Heart right ventricle (tissue), 16 donors: ENCODE results near the gene KIAA0319L. TPM values are rescaled to one million over a fixed set of nuclear protein-coding genes. Genes with fewer than 3 reads are reported as not detected.

Experiments used
- ATAC-seq, 8 donors: fragments of 200-7000 bp; cut with Tn5 transposase; one replicate each; pipeline ENCODE4 v1.9.1; 2020; ENCODE audit warnings: mild to moderate bottlenecking in 8 of 8, moderate library complexity in 8 of 8, moderate number of reproducible peaks in 1 of 8
- DNase-seq, 2 donors: peaks; one replicate each; pipeline ENCODE4 v3.0.0-alpha.2; 2020
- H3K27ac ChIP-seq, 10 donors: fragments of 200-600 bp; sonication (generic) in 2 of 10; one replicate each; pipeline versions ENCODE4 v1.5.0 to v1.8.0; 2020 to 2022; ENCODE audit warnings: mild to moderate bottlenecking in 3 of 10
- H3K27me3 ChIP-seq, 7 donors: fragments of 200-600 bp; one replicate each; pipeline ENCODE4 v1.8.0; 2021 to 2022; ENCODE audit warnings: mild to moderate bottlenecking in 2 of 7
- H3K36me3 ChIP-seq, 9 donors: fragments of 200-600 bp; sonication (generic) in 1 of 9; one replicate each; pipeline versions ENCODE4 v1.5.0 to v1.8.0; 2020 to 2022; ENCODE audit warnings: mild to moderate bottlenecking in 2 of 9
- H3K4me1 ChIP-seq, 9 donors: fragments of 200-600 bp; sonication (generic) in 1 of 9; one replicate each; pipeline versions ENCODE4 v1.5.0 to v1.8.0; 2020 to 2022; ENCODE audit warnings: mild to moderate bottlenecking in 4 of 9
- H3K4me3 ChIP-seq, 10 donors: fragments of 200-600 bp; sonication (generic) in 2 of 10; one replicate each; pipeline versions ENCODE4 v1.5.0 to v1.8.0; 2020 to 2022; ENCODE audit warnings: mild to moderate bottlenecking in 7 of 10, moderate library complexity in 2 of 10
- H3K9me3 ChIP-seq, 11 donors: fragments of 200-600 bp in 10 of 11; sonication (generic) in 2 of 11; one replicate each; pipeline versions ENCODE4 v1.5.0 to v1.8.0; 2013 to 2022; ENCODE audit warnings: mild to moderate bottlenecking in 2 of 11, control low read depth in 1 of 11, moderate library complexity in 1 of 11
- WGBS, 2 donors: extraction: QIAGEN DNeasy Blood & Tissue Kit; methylation state at CpG; one replicate each; pipeline ENCODE4 v1.1.7; 2013; ENCODE audit warnings: inconsistent platforms in 1 of 2; 5-methylcytosine and 5-hydroxymethylcytosine counted together
- intact Hi-C, 10 donors: fragments of 100-400 bp; cut with DNase I; formaldehyde crosslinking; loops; one replicate each; pipeline versions ENCODE4 v1.11.1 to v1.14.2; 2022
- polyA plus RNA-seq, 2 donors: library from polyadenylated mRNA; stranded (reverse); fragments of 200-250 nt; gene quantifications; one replicate each; pipeline ENCODE4 v1.2.3, GENCODE V29; 2013
- total RNA-seq, 10 donors: library from RNA; stranded (reverse); fragmentation: NEBNext Ultra II Directional in 3 of 10; extraction: Animal tissue kit (Norgen Biotek cat#: 25700) in 3 of 10; gene quantifications; one replicate each; pipeline versions ENCODE4 v1.2.1 to v1.2.4, GENCODE V29; 2021 to 2023
- TF ChIP-seq, protein P1 (sequence below), 9 donors: fragments of 200-600 bp; sonication (generic) in 2 of 9; IDR thresholded peaks; one replicate each; pipeline versions ENCODE4 v1.5.0 to v1.8.0; 2021 to 2022; ENCODE audit warnings: antibody characterized with exemption in 9 of 9, mild to moderate bottlenecking in 5 of 9, moderate library complexity in 1 of 9
- donor health status: Arrhythmogenic right ventricular cardiomyopathy.
- donor health status: ischemic (EF 13 %, LVEDD 7.1; RV severe dilation, severe dysfunction).
- donor health status: healthy with polysubstance abuse.
- donor health status: DM: no; HTN: yes; CAD: no.
- donor health status: DM: no; HTN: no; CAD: no.
- donor health status: ischemic (EF 25% LVEDD 6.9; RV normal size, moderate dysfunction).
- donor health status: ischemic (EF 25% LVEDD 5.7; RV mildly dilated, moderate dysfunction).
- donor health status: healthy.
- donor health status: DM: yes; HTN: yes; CAD: no.
- donor health status: Ischemic cardiomyopathy.
- donor health status: ischemic (EF 35%, LVEDD 5.7; RV mildly dilated, moderate dysfunction).
- donor health status: nonischemic (EF 11% LVEDD 7.7; RV severe dilation, severe dysfunction).
- donor health status: DM: yes; HTN: yes; CAD: no.
- donor health status: PGD.
- donor health status: ischemic (EF 29% LVEDD 5.4; RV normal size, mild dysfunction).
- donor health status: nonischemic (EF 23%, LVEDD 6.1; RV moderate dilation, normal function).

Gene KIAA0319L
- total and polyA plus RNA-seq, 12 donors = 26.0 to 84.3 (median 74.9) TPM

DNA sequence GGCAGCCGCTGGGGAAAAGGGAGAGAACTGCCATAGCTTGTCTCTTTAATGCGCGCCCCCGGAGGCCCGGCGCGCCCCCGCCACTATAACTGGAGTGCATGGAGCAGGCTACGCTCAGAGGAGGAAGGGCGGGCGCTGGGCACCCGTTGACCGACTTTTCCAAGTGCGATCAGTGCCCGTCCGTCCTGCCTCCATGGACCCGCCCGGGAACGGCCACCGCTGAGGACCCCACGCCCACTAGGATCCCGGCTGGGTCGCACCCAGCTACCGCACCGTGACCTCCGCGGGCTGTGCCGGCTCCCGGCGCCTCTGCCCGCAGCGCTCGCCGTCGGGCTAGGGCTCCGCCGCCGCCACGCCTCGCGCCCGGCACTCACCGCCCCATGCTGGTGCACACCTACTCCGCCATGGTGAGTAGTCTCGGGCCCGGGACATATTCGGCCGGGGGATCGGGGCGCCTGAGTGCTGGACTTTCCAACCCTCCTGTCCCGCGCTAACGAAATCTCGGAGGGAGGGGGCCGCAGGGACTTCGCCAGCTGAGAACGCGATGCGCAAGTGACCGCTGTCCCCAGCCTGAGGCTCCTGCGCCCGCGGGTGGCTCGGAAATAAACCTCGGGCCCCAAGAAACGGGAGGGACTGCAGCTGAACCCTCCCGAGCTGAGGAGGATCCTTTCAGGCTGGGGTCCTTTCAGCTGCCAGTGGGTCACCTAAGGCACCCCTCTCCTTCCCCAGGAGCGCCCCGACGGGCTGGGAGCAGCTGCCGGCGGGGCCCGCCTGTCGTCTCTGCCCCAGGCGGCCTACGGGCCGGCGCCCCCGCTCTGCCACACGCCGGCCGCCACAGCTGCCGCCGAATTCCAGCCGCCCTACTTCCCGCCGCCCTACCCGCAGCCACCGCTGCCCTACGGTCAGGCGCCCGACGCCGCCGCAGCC, 16.3 kb upstream of the KIAA0319L start, which contains the start of gene TFAP2E:
Gene TFAP2E (plus strand): TSS at position 117 of the 927 bp plus-strand sequence. CDS start 264 bp downstream, at position 381.
- Histone ChIP-seq H3K27me3 (peaks cover 27 to 94% (median 78%) of the 10 kb centered on the region in 7 donors), H3K36me3 (no peaks in the 10 kb centered on the region), H3K4me3 (peak within 1 kb of the TSS; percentile 20 to 54 (median 48)), H3K4me1 (peaks cover 3 to 52% (median 20%) of the 10 kb centered on the region in 9 donors), H3K9me3 (no peaks in the 10 kb centered on the region), H3K27ac (no peak within 1 kb of the TSS)
- WGBS, 2 donors = 7 to 10% methylated on average over 92 to 95 of the region's 95 CpGs
- TF ChIP-seq, protein P1, sequence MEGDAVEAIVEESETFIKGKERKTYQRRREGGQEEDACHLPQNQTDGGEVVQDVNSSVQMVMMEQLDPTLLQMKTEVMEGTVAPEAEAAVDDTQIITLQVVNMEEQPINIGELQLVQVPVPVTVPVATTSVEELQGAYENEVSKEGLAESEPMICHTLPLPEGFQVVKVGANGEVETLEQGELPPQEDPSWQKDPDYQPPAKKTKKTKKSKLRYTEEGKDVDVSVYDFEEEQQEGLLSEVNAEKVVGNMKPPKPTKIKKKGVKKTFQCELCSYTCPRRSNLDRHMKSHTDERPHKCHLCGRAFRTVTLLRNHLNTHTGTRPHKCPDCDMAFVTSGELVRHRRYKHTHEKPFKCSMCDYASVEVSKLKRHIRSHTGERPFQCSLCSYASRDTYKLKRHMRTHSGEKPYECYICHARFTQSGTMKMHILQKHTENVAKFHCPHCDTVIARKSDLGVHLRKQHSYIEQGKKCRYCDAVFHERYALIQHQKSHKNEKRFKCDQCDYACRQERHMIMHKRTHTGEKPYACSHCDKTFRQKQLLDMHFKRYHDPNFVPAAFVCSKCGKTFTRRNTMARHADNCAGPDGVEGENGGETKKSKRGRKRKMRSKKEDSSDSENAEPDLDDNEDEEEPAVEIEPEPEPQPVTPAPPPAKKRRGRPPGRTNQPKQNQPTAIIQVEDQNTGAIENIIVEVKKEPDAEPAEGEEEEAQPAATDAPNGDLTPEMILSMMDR (IDR thresholded peaks at IDR 0.05) = no peak
- DNase-seq (no peak), ATAC-seq (peak in 7 of 8 donors; percentile 17 to 54 (median 36))
- intact Hi-C loops = loop anchor here in 2 of 10 donors (5.0 to 10.0 kb wide), 3 partner anchors 154 to 201 kb away; no protein-coding TSS in a partner anchor

DNA sequence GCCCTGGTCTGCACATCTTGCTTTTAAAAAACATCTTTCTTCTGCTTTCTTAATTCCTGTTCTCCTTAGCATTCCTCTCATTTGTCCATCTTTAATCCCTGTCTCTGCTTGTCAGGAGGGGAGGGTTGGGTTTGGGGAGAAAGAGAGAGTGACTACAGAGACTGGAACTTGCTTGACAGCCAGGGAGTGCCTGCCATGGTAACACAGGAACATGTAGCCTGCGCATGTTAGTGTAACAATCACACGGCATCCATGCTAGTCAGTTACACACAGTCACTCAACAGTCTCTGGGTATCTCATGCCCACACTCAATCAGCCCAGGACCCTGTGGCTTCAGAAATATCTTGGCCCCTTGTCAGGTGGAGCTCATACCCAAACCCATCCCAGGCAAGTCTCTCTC, 15.1 kb upstream of the KIAA0319L start:
- Histone ChIP-seq H3K36me3 (no peaks in the 10 kb centered on the region), H3K27ac (no peak overlapping the region), H3K9me3 (no peaks in the 10 kb centered on the region), H3K4me3 (no peak overlapping the region), H3K27me3 (peaks cover 26 to 82% (median 66%) of the 10 kb centered on the region in 7 donors), H3K4me1 (peaks cover 3 to 41% (median 12%) of the 10 kb centered on the region in 9 donors)
- WGBS, 2 donors = 96 to 97% methylated on average over 2 of the region's 2 CpGs
- DNase-seq (no peak), ATAC-seq (no peak)
- TF ChIP-seq, protein P1 (IDR thresholded peaks at IDR 0.05) = no peak
- intact Hi-C loops = loop anchor here in 2 of 10 donors (5.0 to 10.0 kb wide), 3 partner anchors 155 to 203 kb away; no protein-coding TSS in a partner anchor

DNA sequence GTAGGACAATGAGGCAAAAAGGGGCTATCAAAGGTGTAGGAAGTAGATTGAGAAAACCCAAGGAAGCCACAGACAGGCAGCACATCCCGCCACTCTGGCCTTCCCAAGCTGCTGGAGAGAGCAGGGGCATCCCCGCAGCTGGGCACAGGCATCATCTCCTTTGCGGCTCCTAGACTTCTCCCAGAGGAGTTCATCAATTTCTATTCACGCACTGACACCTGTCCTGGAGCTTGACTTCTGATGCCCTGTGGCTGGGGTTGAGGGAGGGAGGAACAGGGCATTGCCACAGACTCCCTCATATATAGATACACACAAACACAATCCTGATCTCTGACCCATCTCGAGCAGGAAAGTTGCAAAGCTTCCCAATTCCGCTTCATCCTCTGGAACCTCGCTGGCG, 14.1 kb upstream of the KIAA0319L start:
- peaks cover 19 to 72% (median 56%) of the 10 kb centered on the region in 7 donors for H3K27me3 ChIP-seq
- no peaks in the 10 kb centered on the region for H3K9me3 ChIP-seq
- intact Hi-C loops = loop anchor here in 2 of 10 donors (5.0 to 10.0 kb wide), 3 partner anchors 156 to 204 kb away; no protein-coding TSS in a partner anchor
- H3K27ac ChIP-seq = no peak overlapping the region
- no peak overlapping the region for H3K4me3 ChIP-seq
- H3K4me1 ChIP-seq = peaks cover 0 to 30% (median 8%) of the 10 kb centered on the region in 9 donors
- TF ChIP-seq, protein P1 (IDR thresholded peaks at IDR 0.05) = no peak
- H3K36me3 ChIP-seq = peaks cover 0 to 7% (median 0%) of the 10 kb centered on the region in 9 donors
- ATAC-seq = no peak
- DNase-seq = no peak
- WGBS, 2 donors = 89 to 97% methylated on average over 8 of the region's 8 CpGs

DNA sequence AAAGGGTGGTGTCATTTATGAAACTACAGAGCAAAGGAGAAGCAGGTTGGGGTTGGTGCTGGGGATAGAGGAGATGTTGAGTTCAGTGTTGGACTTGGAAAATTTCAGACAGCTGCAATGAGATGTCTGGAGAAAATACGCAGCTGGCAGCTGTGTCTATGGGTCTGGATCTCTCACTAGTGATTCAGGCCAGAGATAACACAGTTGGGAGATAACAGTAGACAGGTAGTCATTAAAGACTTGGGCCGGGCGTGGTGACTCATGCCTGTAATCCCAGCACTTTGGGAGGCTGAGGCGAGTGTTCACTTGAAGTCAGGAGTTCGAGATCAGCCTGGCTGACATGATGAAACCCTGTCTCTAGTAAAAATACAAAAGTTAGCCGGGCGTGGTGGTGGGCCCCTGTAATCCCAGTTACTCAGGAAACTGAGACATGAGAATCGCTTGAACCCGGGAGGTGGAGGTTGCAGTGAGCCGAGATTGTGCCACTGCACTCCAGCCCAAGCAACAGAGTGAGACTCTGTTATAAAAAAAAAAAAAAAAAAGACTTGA, 13.5 kb upstream of the KIAA0319L start:
- DNase-seq = no peak
- intact Hi-C loops = loop anchor here in 2 of 10 donors (5.0 to 10.0 kb wide), 3 partner anchors 157 to 204 kb away; no protein-coding TSS in a partner anchor

More for the DNA sequence above, 13.5 kb upstream of the KIAA0319L start:
- 93% methylated on average over 10 of the region's 10 CpGs for WGBS, 2 donors
- peaks cover 0 to 13% (median 0%) of the 10 kb centered on the region in 9 donors for H3K36me3 ChIP-seq
- ATAC-seq = no peak
- H3K27me3 ChIP-seq = peaks cover 19 to 66% (median 50%) of the 10 kb centered on the region in 7 donors
- H3K27ac ChIP-seq = no peak overlapping the region
- no peak overlapping the region for H3K4me3 ChIP-seq
- TF ChIP-seq, protein P1 (IDR thresholded peaks at IDR 0.05) = no peak
- H3K9me3 ChIP-seq = no peaks in the 10 kb centered on the region
- peaks cover 0 to 28% (median 8%) of the 10 kb centered on the region in 9 donors for H3K4me1 ChIP-seq
